GM12801 (cell line): ENCODE data around the gene CLIC1.

Experiments
- CTCF ChIP-seq: IDR thresholded peaks from one replicate; pipeline ENCODE4 v1.5.1; 2011; ENCODE audit warnings: control low read depth; ENCODE audit not compliant: insufficient read length; ENCODE audit errors: extremely low read depth

The CLIC1 gene

GRCh38 chr6:31715022-31715958, 21.0 kb downstream of the CLIC1 start, which contains the start of gene LY6G6D:
LY6G6D (plus strand) TSS chr6:31715348; CDS start chr6:31715356, 8 bp downstream.
- TF ChIP-seq CTCF: no peak

- no peak for TF ChIP-seq CTCF
Observed at GRCh38 chr6:31713991-31714684, 22.2 kb downstream of the CLIC1 start.

- TF ChIP-seq CTCF: no peak
Observed at GRCh38 chr6:31713465-31713864, 22.9 kb downstream of the CLIC1 start.

GRCh38 chr6:31712296-31712695, 24.0 kb downstream of the CLIC1 start:
- TF ChIP-seq CTCF: no peak

- TF ChIP-seq CTCF: no peak
Observed at GRCh38 chr6:31711233-31711632, 25.1 kb downstream of the CLIC1 start.

- TF ChIP-seq CTCF: no peak
Observed at GRCh38 chr6:31710523-31711219, 25.7 kb downstream of the CLIC1 start.

- TF ChIP-seq CTCF: no peak
Observed at GRCh38 chr6:31708224-31708623, 28.1 kb downstream of the CLIC1 start.
